Measurements from ENCODE around the gene RBMS3.

DNA sequence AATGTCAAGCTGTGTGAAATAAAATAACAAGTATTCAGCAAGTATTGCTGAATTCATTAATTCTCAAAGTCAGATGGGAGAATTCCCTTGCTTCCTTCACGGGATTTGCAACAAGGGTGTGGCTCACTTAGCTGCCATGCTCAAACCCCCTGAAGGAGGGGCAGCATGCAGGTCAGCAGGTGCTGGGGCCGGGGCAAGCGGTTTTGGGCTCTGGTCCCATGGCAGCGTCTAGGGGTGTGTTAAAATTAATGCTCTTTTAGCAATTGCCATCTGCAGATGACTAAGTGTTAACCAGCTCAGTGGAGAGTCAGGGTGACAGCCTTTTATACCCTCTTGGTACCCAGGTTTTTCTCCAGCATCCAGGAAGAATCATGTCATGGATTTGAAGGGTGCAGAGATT is 40.0 kb upstream of the RBMS3 start:
- TF ChIP-seq POLR2AphosphoS5 (IDR thresholded peaks at IDR 0.05; ENCODE audit: low read depth, low read length), result no peak
- TF ChIP-seq ARID2 (CRISPR knock-in tag; IDR thresholded peaks at IDR 0.05; ENCODE audit: borderline replicate concordance), result no peak
- TF ChIP-seq, protein P1, sequence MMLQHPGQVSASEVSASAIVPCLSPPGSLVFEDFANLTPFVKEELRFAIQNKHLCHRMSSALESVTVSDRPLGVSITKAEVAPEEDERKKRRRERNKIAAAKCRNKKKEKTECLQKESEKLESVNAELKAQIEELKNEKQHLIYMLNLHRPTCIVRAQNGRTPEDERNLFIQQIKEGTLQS (CRISPR knock-in tag; IDR thresholded peaks at IDR 0.05), result no peak
- TF ChIP-seq, protein P2, sequence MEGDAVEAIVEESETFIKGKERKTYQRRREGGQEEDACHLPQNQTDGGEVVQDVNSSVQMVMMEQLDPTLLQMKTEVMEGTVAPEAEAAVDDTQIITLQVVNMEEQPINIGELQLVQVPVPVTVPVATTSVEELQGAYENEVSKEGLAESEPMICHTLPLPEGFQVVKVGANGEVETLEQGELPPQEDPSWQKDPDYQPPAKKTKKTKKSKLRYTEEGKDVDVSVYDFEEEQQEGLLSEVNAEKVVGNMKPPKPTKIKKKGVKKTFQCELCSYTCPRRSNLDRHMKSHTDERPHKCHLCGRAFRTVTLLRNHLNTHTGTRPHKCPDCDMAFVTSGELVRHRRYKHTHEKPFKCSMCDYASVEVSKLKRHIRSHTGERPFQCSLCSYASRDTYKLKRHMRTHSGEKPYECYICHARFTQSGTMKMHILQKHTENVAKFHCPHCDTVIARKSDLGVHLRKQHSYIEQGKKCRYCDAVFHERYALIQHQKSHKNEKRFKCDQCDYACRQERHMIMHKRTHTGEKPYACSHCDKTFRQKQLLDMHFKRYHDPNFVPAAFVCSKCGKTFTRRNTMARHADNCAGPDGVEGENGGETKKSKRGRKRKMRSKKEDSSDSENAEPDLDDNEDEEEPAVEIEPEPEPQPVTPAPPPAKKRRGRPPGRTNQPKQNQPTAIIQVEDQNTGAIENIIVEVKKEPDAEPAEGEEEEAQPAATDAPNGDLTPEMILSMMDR (CRISPR knock-in tag; IDR thresholded peaks at IDR 0.05), result no peak
